ENCODE data around the gene RGMA. TPM values are rescaled to one million over a fixed set of nuclear protein-coding genes. Genes with fewer than 3 reads are reported as not detected.

RGMA gene
- total and polyA plus RNA-seq, 2 donors (not counting 3 experiments of a cell fraction or from before 2014, with no cell fraction given), result 0.06 to 0.13 TPM

DNA sequence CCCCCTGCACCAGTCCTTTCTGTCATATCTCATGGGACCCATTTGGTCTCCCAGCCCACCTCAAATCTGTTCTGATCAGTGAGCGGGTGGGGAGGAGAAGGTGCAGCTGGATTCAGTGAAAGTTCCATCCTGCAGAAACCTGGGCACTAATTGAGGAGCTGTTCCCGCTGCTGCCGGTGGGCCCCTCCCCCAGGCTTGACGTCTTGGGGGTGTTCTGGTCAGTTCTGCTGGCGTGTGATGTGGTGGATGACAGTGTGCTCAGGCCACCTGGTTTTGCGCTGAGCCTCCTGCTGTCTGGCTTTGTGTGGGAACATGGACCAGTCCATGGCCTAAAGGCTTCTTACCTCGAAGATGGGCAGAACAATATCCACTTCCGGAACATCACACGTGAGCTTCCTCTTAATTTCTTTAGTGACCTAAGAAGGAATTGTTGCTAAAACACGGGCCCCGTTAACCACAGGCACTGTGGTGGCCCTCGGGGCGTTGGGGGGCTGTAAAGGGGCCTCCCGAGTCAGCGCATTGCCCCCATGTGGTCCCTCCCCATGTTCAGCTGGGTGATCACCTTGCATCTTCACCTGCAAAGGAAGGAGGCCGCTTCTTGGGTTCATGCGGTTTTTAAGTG, 59.7 kb downstream of the RGMA start:
- Histone ChIP-seq H3K4me3 (replicated peaks in 1 of 3; ENCODE audit: insufficient read depth in 1 of 3, low read depth in 1 of 3, low read length in 3 of 3) (no peak overlapping the region), H3K27ac (ENCODE audit: insufficient read depth, low read depth, low read length) (no peak overlapping the region), H3K4me1 (ENCODE audit: control insufficient read depth, extremely low read depth, insufficient read depth, low read length) (peaks cover 23% of the 10 kb centered on the region), H3K4me2 (ENCODE audit: insufficient read depth, low read length) (no peak overlapping the region), H3K27me3 (ENCODE audit: control insufficient read depth in 2 of 2, insufficient read depth in 2 of 2, low read length in 2 of 2) (no peaks in the 10 kb centered on the region), H3K9me1 (replicated peaks; ENCODE audit: control insufficient read depth, extremely low read depth, insufficient read depth, low read length) (no peaks in the 10 kb centered on the region), H3K9me3 (replicated peaks; ENCODE audit: control insufficient read depth, insufficient read depth, low read length) (no peaks in the 10 kb centered on the region), H3K79me2 (ENCODE audit: control insufficient read depth, insufficient read depth, low read length) (peaks cover 13% of the 10 kb centered on the region), H4K20me1 (replicated peaks; ENCODE audit: control insufficient read depth, extremely low read depth, insufficient read depth, low read length) (peaks cover 3% of the 10 kb centered on the region), H3K9ac (replicated peaks; ENCODE audit: extremely low read depth, insufficient read depth, low read length) (no peak overlapping the region), H3K36me3 (ENCODE audit: control insufficient read depth in 2 of 2, extremely low read depth in 1 of 2, insufficient read depth in 2 of 2, low read length in 2 of 2) (peaks cover 9 to 22% of the 10 kb centered on the region in 2 experiments), H2AFZ (ENCODE audit: low read depth, low read length) (no peak overlapping the region)
- dilution Hi-C loops (cut with MboI; ENCODE audit: extremely low pct_ligation_motif_present, low sequenced_read_pairs) (no loop called here), intact Hi-C loops (cut with micrococcal nuclease) (no loop called here)
- POLR2A ChIA-PET, result no interaction called here
- CTCF ChIA-PET, result interaction anchor here (1.1 to 6.8 kb wide), 10 partner anchors 8 to 1295 kb away, joined by 3 to 137 read pairs (median 12); partner anchors contain the start of gene RGMA
- no TSS peak for BruUV-seq (replicated peaks)
- TF ChIP-seq POLR2A (IDR thresholded peaks at IDR 0.05; ENCODE audit: low read depth, low read length) (peak; percentile 7), POLR2AphosphoS5 (IDR thresholded peaks at IDR 0.05; ENCODE audit: insufficient read depth, low read depth, low read length) (no peak)
- peak; percentile 25 for DNase-seq (ENCODE audit: low read depth, low spot score)
- FAIRE-seq, result no peak

DNA sequence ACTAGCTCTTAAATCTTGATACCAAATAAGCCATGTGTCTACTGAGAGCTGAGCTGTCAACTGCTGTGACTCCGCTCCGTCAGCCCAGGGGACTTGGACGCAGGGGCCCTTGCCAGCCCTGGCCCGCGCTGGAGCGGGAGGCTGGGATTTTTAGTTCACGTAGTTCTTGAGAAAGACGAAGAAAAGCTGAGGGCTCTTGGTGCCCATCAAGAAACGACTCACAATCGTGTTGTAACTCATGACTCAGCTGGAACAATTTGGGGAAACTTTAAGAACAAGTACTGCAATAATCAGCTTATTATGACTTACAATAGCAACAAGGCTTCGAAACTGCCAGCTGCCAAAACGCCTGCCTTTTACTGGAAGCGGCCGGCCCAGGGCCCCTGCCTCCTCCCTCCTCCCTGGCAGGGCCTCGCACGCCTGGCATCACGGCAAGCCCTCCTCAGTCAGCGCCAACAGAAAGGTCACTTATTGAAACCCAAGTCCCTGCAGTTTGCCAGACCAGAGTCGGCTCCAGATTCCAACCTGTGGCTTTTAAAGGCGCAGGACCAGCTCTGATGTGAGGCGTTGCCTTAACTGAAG, 60.3 kb downstream of the RGMA start:
- peaks cover 15% of the 10 kb centered on the region for H3K79me2 ChIP-seq (ENCODE audit: control insufficient read depth, insufficient read depth, low read length)
- ChIA-PET CTCF (interaction anchor here (0.6 to 6.8 kb wide), 8 partner anchors 12 to 1296 kb away, joined by 3 to 137 read pairs (median 15); partner anchors contain the start of gene RGMA), POLR2A (no interaction called here)
- no peak overlapping the region for H3K4me3 ChIP-seq (replicated peaks in 1 of 3; ENCODE audit: insufficient read depth in 1 of 3, low read depth in 1 of 3, low read length in 3 of 3)
- peaks cover 13 to 23% of the 10 kb centered on the region in 2 experiments for H3K36me3 ChIP-seq (ENCODE audit: control insufficient read depth in 2 of 2, extremely low read depth in 1 of 2, insufficient read depth in 2 of 2, low read length in 2 of 2)
- H3K27ac ChIP-seq (ENCODE audit: insufficient read depth, low read depth, low read length), result no peak overlapping the region
- dilution Hi-C loops (cut with MboI; ENCODE audit: extremely low pct_ligation_motif_present, low sequenced_read_pairs) (no loop called here), intact Hi-C loops (cut with micrococcal nuclease) (no loop called here)
- peaks cover 23% of the 10 kb centered on the region for H3K4me1 ChIP-seq (ENCODE audit: control insufficient read depth, extremely low read depth, insufficient read depth, low read length)
- peaks cover 3% of the 10 kb centered on the region for H4K20me1 ChIP-seq (replicated peaks; ENCODE audit: control insufficient read depth, extremely low read depth, insufficient read depth, low read length)
- no peak overlapping the region for H2AFZ ChIP-seq (ENCODE audit: low read depth, low read length)
- H3K9me1 ChIP-seq (replicated peaks; ENCODE audit: control insufficient read depth, extremely low read depth, insufficient read depth, low read length), result no peaks in the 10 kb centered on the region
- TF ChIP-seq POLR2A (IDR thresholded peaks at IDR 0.05; ENCODE audit: low read depth, low read length) (peak; percentile 9), GATA2 (IDR thresholded peaks at IDR 0.05; ENCODE audit: insufficient read depth, insufficient read length, low read depth, low read length) (no peak)
- H3K9ac ChIP-seq (replicated peaks; ENCODE audit: extremely low read depth, insufficient read depth, low read length), result no peak overlapping the region
- BruUV-seq (replicated peaks), result no TSS peak
- peak; percentile 66 for FAIRE-seq
- DNase-seq (ENCODE audit: low read depth, low spot score), result peak; percentile 46
- no peak overlapping the region for H3K4me2 ChIP-seq (ENCODE audit: insufficient read depth, low read length)
- no peaks in the 10 kb centered on the region for H3K9me3 ChIP-seq (replicated peaks; ENCODE audit: control insufficient read depth, insufficient read depth, low read length)
- H3K27me3 ChIP-seq (ENCODE audit: control insufficient read depth in 2 of 2, insufficient read depth in 2 of 2, low read length in 2 of 2), result no peaks in the 10 kb centered on the region
